ENCODE data around the gene NKX2-3. TPM values are rescaled to one million over a fixed set of nuclear protein-coding genes. Genes with fewer than 3 reads are reported as not detected.

The NKX2-3 gene
- polyA plus RNA-seq, 2 donors, result 0.14 to 1.1 TPM

DNA sequence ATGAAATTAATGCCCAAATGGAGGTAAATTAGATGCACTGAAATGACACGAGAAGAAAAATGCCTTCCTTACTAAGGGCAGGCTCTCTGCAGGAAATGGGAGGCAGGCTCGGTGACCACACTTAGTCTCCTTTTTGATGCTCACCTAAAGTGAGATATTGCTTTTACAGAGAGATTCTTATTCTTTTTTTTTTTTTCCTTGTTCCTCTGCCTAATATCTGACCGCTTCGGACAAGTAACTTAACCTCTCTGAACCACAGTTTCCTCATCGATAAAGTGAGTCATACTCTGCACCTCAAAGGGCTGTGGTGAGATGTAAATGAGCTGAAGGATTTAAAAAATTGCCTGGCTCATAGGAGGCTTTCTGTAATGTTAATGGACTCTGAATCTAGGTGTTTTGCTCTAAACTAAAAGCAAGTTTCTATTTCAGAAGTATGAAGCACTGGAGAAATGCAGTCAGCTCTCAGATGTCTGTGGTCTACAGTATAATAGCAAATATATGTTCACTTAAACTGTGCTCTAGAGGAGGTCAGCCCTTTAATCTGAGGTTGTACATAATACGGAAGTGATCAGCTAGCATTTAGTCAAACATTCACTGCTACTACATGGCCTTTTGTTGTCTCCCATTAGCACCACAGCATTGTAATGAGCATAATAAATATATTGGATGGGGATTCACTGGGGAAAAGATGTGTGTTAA lies 23.2 kb downstream of the NKX2-3 start:
- Histone ChIP-seq H3K36me3 (ENCODE audit: control insufficient read depth in 2 of 2, insufficient read depth in 2 of 2, low read length in 1 of 2) (no peaks in the 10 kb centered on the region), H3K4me3 (ENCODE audit: low read depth in 1 of 2, low read length in 2 of 2) (no peak overlapping the region), H3K27ac (ENCODE audit: low read depth in 2 of 2, low read length in 1 of 2) (no peak overlapping the region), H3K9me3 (ENCODE audit: control insufficient read depth in 2 of 2, insufficient read depth in 1 of 2, low read depth in 1 of 2, low read length in 1 of 2) (no peaks in the 10 kb centered on the region), H3K4me1 (ENCODE audit: control insufficient read depth in 2 of 2, insufficient read depth in 2 of 2, low read length in 1 of 2) (no peaks in the 10 kb centered on the region), H3K27me3 (ENCODE audit: control insufficient read depth in 1 of 2, insufficient read depth in 2 of 2, low read length in 2 of 2) (peaks cover 0 to 2% of the 10 kb centered on the region in 2 donors)
- 49 to 57% methylated on average over 6 of the region's 6 CpGs for WGBS, 2 donors

DNA sequence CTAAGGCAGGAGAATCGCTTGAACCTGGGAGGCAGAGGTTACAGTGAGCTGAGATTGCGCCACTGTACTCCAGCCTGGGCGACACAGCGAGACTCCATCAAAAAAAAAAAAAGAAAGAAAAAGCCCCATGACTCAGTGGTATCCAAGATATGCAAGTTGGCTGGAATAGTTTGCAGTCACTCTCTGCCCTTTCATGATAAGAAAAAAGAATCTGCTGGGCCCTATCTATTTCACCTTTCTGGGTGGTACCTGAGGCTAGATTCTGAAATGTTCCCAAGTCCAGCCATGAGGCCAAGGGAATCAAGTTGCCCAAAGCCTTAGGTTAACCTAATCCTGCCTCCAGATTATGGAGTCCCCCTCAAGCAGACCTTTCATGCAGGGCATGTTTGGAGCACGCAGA lies 24.3 kb downstream of the NKX2-3 start:
- no peaks in the 10 kb centered on the region for H3K27me3 ChIP-seq (ENCODE audit: control insufficient read depth in 1 of 2, insufficient read depth in 2 of 2, low read length in 2 of 2)
- no peaks in the 10 kb centered on the region for H3K4me1 ChIP-seq (ENCODE audit: control insufficient read depth in 2 of 2, insufficient read depth in 2 of 2, low read length in 1 of 2)
- H3K27ac ChIP-seq (ENCODE audit: low read depth in 2 of 2, low read length in 1 of 2), result no peak overlapping the region
- H3K4me3 ChIP-seq (ENCODE audit: low read depth in 1 of 2, low read length in 2 of 2), result no peak overlapping the region
- H3K36me3 ChIP-seq (ENCODE audit: control insufficient read depth in 2 of 2, insufficient read depth in 2 of 2, low read length in 1 of 2), result no peaks in the 10 kb centered on the region
- 87 to 97% methylated on average over 5 of the region's 5 CpGs for WGBS, 2 donors
- no peaks in the 10 kb centered on the region for H3K9me3 ChIP-seq (ENCODE audit: control insufficient read depth in 2 of 2, insufficient read depth in 1 of 2, low read depth in 1 of 2, low read length in 1 of 2)

GRCh38 chr10:99558708-99559107 lies 26.0 kb downstream of the NKX2-3 start:
- H3K4me3 ChIP-seq (ENCODE audit: low read depth in 1 of 2, low read length in 2 of 2), result no peak overlapping the region
- WGBS, 2 donors, result 86 to 91% methylated on average over 4 of the region's 4 CpGs
- no peaks in the 10 kb centered on the region for H3K9me3 ChIP-seq (ENCODE audit: control insufficient read depth in 2 of 2, insufficient read depth in 1 of 2, low read depth in 1 of 2, low read length in 1 of 2)
- no peaks in the 10 kb centered on the region for H3K36me3 ChIP-seq (ENCODE audit: control insufficient read depth in 2 of 2, insufficient read depth in 2 of 2, low read length in 1 of 2)
- no peaks in the 10 kb centered on the region for H3K27me3 ChIP-seq (ENCODE audit: control insufficient read depth in 1 of 2, insufficient read depth in 2 of 2, low read length in 2 of 2)
- H3K4me1 ChIP-seq (ENCODE audit: control insufficient read depth in 2 of 2, insufficient read depth in 2 of 2, low read length in 1 of 2), result no peaks in the 10 kb centered on the region
- no peak overlapping the region for H3K27ac ChIP-seq (ENCODE audit: low read depth in 2 of 2, low read length in 1 of 2)

DNA sequence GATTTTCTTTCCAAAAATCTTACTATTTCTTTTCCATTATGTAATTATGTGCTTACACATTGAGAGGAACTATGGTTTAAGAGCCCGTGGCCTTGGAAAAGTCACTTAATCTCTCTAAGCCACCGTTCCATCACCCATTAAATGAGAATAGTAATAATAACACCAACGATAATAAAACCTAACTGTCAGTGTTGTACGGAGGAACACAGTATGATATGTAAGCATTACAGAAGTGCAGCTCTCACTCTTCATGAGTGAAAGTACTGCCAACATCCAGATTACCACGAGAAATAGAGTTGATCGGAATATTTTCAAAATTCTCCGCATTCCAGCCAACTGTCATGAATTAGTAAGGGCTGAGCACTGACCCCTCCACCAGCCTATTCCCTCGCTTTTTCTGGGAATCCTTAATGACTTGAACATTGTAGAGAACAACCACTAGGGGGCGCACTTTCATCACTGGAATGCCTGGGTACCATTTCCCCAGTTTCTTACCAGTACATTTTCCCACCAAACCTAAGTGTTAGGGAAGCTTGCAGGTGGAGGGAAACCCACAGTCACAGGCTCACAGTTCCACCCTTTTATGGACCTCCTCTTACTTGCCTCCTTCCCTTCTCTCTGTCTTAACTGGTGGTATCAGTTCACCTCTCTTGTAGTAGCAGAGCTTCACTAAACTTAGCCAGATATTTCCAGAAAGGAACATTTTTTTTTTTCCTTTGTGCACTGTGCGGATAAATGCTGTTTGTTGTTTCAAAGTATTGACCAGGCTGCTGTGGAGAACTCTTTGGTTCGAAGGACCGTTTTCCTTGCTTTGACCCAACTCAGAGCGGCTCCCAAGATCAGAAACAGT lies 27.8 kb downstream of the NKX2-3 start:
- H3K36me3 ChIP-seq (ENCODE audit: control insufficient read depth in 2 of 2, insufficient read depth in 2 of 2, low read length in 1 of 2), result no peaks in the 10 kb centered on the region
- WGBS, 2 donors, result 43 to 45% methylated on average over 13 of the region's 13 CpGs
- no peak overlapping the region for H3K4me3 ChIP-seq (ENCODE audit: low read depth in 1 of 2, low read length in 2 of 2)
- H3K27me3 ChIP-seq (ENCODE audit: control insufficient read depth in 1 of 2, insufficient read depth in 2 of 2, low read length in 2 of 2), result no peaks in the 10 kb centered on the region
- no peaks in the 10 kb centered on the region for H3K9me3 ChIP-seq (ENCODE audit: control insufficient read depth in 2 of 2, insufficient read depth in 1 of 2, low read depth in 1 of 2, low read length in 1 of 2)
- H3K27ac ChIP-seq (ENCODE audit: low read depth in 2 of 2, low read length in 1 of 2), result no peak overlapping the region
- H3K4me1 ChIP-seq (ENCODE audit: control insufficient read depth in 2 of 2, insufficient read depth in 2 of 2, low read length in 1 of 2), result no peaks in the 10 kb centered on the region

DNA sequence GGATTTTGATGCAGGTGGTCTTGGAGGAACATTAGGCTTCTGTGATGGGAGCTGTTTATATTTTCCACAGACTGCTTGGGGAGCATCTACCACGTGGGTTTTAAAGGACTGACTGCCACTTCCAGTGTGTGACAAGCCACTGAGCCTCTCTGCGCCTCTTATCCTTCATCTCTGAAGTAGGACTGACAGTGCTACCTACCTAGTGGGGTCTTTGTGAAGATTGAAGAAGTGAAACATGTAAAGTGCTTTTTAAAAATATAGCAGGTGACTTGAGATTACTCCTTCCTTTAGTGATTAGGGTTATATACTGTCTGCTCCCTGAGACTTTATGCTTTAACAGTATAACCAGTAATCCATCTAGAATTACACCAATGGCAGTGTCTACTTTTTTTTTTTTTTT lies 29.9 kb downstream of the NKX2-3 start:
- Histone ChIP-seq H3K36me3 (ENCODE audit: control insufficient read depth in 2 of 2, insufficient read depth in 2 of 2, low read length in 1 of 2) (no peaks in the 10 kb centered on the region), H3K9me3 (ENCODE audit: control insufficient read depth in 2 of 2, insufficient read depth in 1 of 2, low read depth in 1 of 2, low read length in 1 of 2) (no peaks in the 10 kb centered on the region), H3K27me3 (ENCODE audit: control insufficient read depth in 1 of 2, insufficient read depth in 2 of 2, low read length in 2 of 2) (no peaks in the 10 kb centered on the region), H3K4me1 (ENCODE audit: control insufficient read depth in 2 of 2, insufficient read depth in 2 of 2, low read length in 1 of 2) (no peaks in the 10 kb centered on the region), H3K4me3 (ENCODE audit: low read depth in 1 of 2, low read length in 2 of 2) (no peak overlapping the region), H3K27ac (ENCODE audit: low read depth in 2 of 2, low read length in 1 of 2) (no peak overlapping the region)
- WGBS, 2 donors, result 54 to 58% methylated on average over 2 of the region's 2 CpGs

- Histone ChIP-seq H3K4me3 (ENCODE audit: low read depth in 1 of 2, low read length in 2 of 2) (no peak overlapping the region), H3K4me1 (ENCODE audit: control insufficient read depth in 2 of 2, insufficient read depth in 2 of 2, low read length in 1 of 2) (no peaks in the 10 kb centered on the region), H3K9me3 (ENCODE audit: control insufficient read depth in 2 of 2, insufficient read depth in 1 of 2, low read depth in 1 of 2, low read length in 1 of 2) (no peaks in the 10 kb centered on the region), H3K36me3 (ENCODE audit: control insufficient read depth in 2 of 2, insufficient read depth in 2 of 2, low read length in 1 of 2) (no peaks in the 10 kb centered on the region), H3K27ac (ENCODE audit: low read depth in 2 of 2, low read length in 1 of 2) (no peak overlapping the region), H3K27me3 (ENCODE audit: control insufficient read depth in 1 of 2, insufficient read depth in 2 of 2, low read length in 2 of 2) (no peaks in the 10 kb centered on the region)
- 38 to 42% methylated on average over 3 of the region's 3 CpGs for WGBS, 2 donors
These were observed 31.6 kb downstream of the NKX2-3 start for GRCh38 chr10:99564361-99564760.

- Histone ChIP-seq H3K27me3 (ENCODE audit: control insufficient read depth in 1 of 2, insufficient read depth in 2 of 2, low read length in 2 of 2) (no peaks in the 10 kb centered on the region), H3K36me3 (ENCODE audit: control insufficient read depth in 2 of 2, insufficient read depth in 2 of 2, low read length in 1 of 2) (no peaks in the 10 kb centered on the region), H3K27ac (ENCODE audit: low read depth in 2 of 2, low read length in 1 of 2) (no peak overlapping the region), H3K4me1 (ENCODE audit: control insufficient read depth in 2 of 2, insufficient read depth in 2 of 2, low read length in 1 of 2) (no peaks in the 10 kb centered on the region), H3K4me3 (ENCODE audit: low read depth in 1 of 2, low read length in 2 of 2) (no peak overlapping the region), H3K9me3 (ENCODE audit: control insufficient read depth in 2 of 2, insufficient read depth in 1 of 2, low read depth in 1 of 2, low read length in 1 of 2) (no peaks in the 10 kb centered on the region)
- 90 to 95% methylated on average over 4 of the region's 4 CpGs for WGBS, 2 donors
These were observed 32.4 kb downstream of the NKX2-3 start for GRCh38 chr10:99565166-99565565.

DNA sequence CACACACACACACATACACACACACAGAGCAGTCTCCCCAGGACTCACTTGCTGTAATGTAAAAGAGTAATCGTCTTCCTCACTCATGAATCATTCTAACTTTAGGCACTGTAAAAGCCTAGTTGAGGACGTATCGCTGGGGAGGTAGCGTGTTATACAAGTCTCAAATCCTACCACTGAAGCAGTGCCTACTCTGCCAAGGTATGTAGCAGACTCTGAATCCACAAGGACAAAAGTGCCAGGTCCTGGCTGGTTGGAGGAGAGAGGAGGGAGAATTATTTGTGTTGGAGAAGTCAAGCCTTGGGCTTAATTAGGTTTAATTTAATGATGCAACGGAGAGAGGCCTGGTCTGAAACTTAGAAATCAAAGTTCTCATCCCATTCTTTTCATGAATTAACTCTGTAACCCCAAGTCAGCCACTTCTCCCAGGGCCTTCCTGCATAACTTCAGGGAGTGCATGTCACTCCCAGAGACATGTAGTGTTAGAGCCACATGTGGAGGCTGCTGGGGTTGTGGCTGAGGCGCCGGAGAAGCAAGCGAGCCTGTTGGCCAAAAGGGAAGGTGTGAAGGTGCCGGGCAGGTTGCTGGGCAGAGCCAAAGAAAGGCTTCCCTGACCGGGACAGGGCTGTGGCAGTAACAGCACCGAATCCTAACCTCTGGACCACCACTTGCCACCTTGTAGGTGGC lies 36.7 kb downstream of the NKX2-3 start:
- Histone ChIP-seq H3K4me1 (ENCODE audit: control insufficient read depth in 2 of 2, insufficient read depth in 2 of 2, low read length in 1 of 2) (no peaks in the 10 kb centered on the region), H3K27me3 (ENCODE audit: control insufficient read depth in 1 of 2, insufficient read depth in 2 of 2, low read length in 2 of 2) (no peaks in the 10 kb centered on the region), H3K9me3 (ENCODE audit: control insufficient read depth in 2 of 2, insufficient read depth in 1 of 2, low read depth in 1 of 2, low read length in 1 of 2) (no peaks in the 10 kb centered on the region), H3K36me3 (ENCODE audit: control insufficient read depth in 2 of 2, insufficient read depth in 2 of 2, low read length in 1 of 2) (no peaks in the 10 kb centered on the region), H3K27ac (ENCODE audit: low read depth in 2 of 2, low read length in 1 of 2) (no peak overlapping the region), H3K4me3 (ENCODE audit: low read depth in 1 of 2, low read length in 2 of 2) (no peak overlapping the region)
- 62 to 63% methylated on average over 11 of the region's 11 CpGs for WGBS, 2 donors

DNA sequence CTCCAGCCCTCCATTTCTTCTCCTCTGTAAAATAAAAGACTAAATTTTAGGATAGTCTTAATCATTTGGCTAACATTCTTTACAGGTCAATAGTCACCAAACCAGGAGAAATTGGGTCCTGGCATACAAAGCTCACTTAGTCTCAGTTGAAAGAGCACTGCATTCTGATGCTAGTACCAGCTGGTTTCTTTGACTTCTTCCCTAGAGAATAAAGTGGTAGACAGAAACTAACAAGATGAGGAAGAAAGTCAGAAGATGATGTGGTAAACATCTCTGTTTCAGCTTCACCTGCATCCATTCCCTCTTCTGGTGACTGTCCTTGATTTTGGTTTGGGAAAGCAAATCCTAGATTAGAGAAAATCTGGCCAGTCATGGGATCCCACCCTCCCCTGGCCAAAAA lies 37.2 kb downstream of the NKX2-3 start:
- no peaks in the 10 kb centered on the region for H3K9me3 ChIP-seq (ENCODE audit: control insufficient read depth in 2 of 2, insufficient read depth in 1 of 2, low read depth in 1 of 2, low read length in 1 of 2)
- H3K27me3 ChIP-seq (ENCODE audit: control insufficient read depth in 1 of 2, insufficient read depth in 2 of 2, low read length in 2 of 2), result no peaks in the 10 kb centered on the region
- H3K36me3 ChIP-seq (ENCODE audit: control insufficient read depth in 2 of 2, insufficient read depth in 2 of 2, low read length in 1 of 2), result no peaks in the 10 kb centered on the region
- H3K27ac ChIP-seq (ENCODE audit: low read depth in 2 of 2, low read length in 1 of 2), result no peak overlapping the region
- no peak overlapping the region for H3K4me3 ChIP-seq (ENCODE audit: low read depth in 1 of 2, low read length in 2 of 2)
- H3K4me1 ChIP-seq (ENCODE audit: control insufficient read depth in 2 of 2, insufficient read depth in 2 of 2, low read length in 1 of 2), result no peaks in the 10 kb centered on the region
